Neural progenitor cell (in vitro differentiated cells): ENCODE results near the gene ABCA5. TPM values are rescaled to one million over a fixed set of nuclear protein-coding genes. Genes with fewer than 3 reads are reported as not detected.
"Not testable (repeated sequence)": the region's sequence is repeated elsewhere in the genome, so short reads cannot be mapped to it uniquely, and the experiment has no call there.

ENCODE experiments used
- DNase-seq: peaks from one replicate; pipeline ENCODE4 v3.0.0-alpha.2; 2016; ENCODE audit warnings: low spot score
- H2AFZ ChIP-seq: fragments of 200-600 bp; sonication (generic); replicated peaks from 2 replicates; pipeline ENCODE4 v1.6.1; 2016; ENCODE audit warnings: antibody characterized with exemption
- H3F3A ChIP-seq: fragments of 200-600 bp; sonication (generic); 2 replicates; pipeline ENCODE4 v1.6.1; 2016; ENCODE audit warnings: antibody characterized with exemption, low read depth
- H3K27ac ChIP-seq: fragments of 200-600 bp; sonication (generic); 2 replicates; pipeline ENCODE4 v1.5.1; 2016; ENCODE audit warnings: mild to moderate bottlenecking
- H3K27me3 ChIP-seq: fragments of 200-600 bp; sonication (generic); 2 replicates; pipeline ENCODE4 v1.6.1; 2016; ENCODE audit warnings: mild to moderate bottlenecking, moderate library complexity
- H3K36me3 ChIP-seq: fragments of 200-600 bp; sonication (generic); 2 replicates; pipeline ENCODE4 v1.5.1; 2016
- H3K4me1 ChIP-seq: fragments of 200-600 bp; sonication (generic); 2 replicates; pipeline ENCODE4 v1.6.1; 2016; ENCODE audit warnings: mixed run types
- H3K4me2 ChIP-seq: fragments of 200-600 bp; sonication (generic); 2 replicates; pipeline ENCODE4 v1.6.1; 2016
- H3K4me3 ChIP-seq: fragments of 200-600 bp; sonication (generic); 2 replicates; pipeline ENCODE4 v1.5.1; 2016
- H3K79me2 ChIP-seq: fragments of 200-600 bp; sonication (generic); 2 replicates; pipeline ENCODE4 v1.6.1; 2016; ENCODE audit warnings: low read depth
- H3K9ac ChIP-seq: fragments of 200-600 bp; sonication (generic); 2 replicates; pipeline ENCODE4 v1.6.1; 2016
- H3K9me3 ChIP-seq: fragments of 200-600 bp; sonication (generic); 2 replicates; pipeline ENCODE4 v1.5.1; 2016; ENCODE audit warnings: low read depth
- H4K20me1 ChIP-seq: fragments of 200-600 bp; sonication (generic); 2 replicates; pipeline ENCODE4 v1.6.1; 2016; ENCODE audit warnings: low read depth
- H3K27ac Mint-ChIP-seq: 3 replicates; pipeline ENCODE4 v1.8.0; 2021; ENCODE audit warnings: mixed read lengths
- H3K27me3 Mint-ChIP-seq: 2 replicates; pipeline ENCODE4 v1.8.0; 2022; ENCODE audit warnings: low read depth, mild to moderate bottlenecking, inconsistent platforms, moderate library complexity, mixed read lengths; ENCODE audit not compliant: insufficient read depth
- H3K36me3 Mint-ChIP-seq: 3 replicates; pipeline ENCODE4 v1.8.0; 2021; ENCODE audit warnings: mixed read lengths
- H3K4me1 Mint-ChIP-seq: 3 replicates; pipeline ENCODE4 v1.8.0; 2021; ENCODE audit warnings: mixed read lengths
- H3K4me3 Mint-ChIP-seq: 3 replicates; pipeline ENCODE4 v1.8.0; 2021; ENCODE audit warnings: mild to moderate bottlenecking, moderate library complexity, mixed read lengths
- H3K9me3 Mint-ChIP-seq: 3 replicates; pipeline ENCODE4 v1.8.0; 2020; ENCODE audit warnings: mixed read lengths
- EZH2 ChIP-seq: fragments of 200-600 bp; sonication (generic); IDR thresholded peaks from 2 replicates; pipeline ENCODE4 v1.6.1; 2017; ENCODE audit warnings: antibody characterized with exemption, mild to moderate bottlenecking, moderate library complexity
- EZH2phosphoT487 ChIP-seq: fragments of 200-600 bp; sonication (generic); IDR thresholded peaks from 2 replicates; pipeline ENCODE4 v1.6.1; 2017; ENCODE audit warnings: antibody characterized with exemption
- total RNA-seq: library from RNA; depleted of rRNA; stranded (reverse); fragments of >200 nt; gene quantifications from 2 replicates; pipeline ENCODE4 v1.2.3, GENCODE V29; 2015; ENCODE audit warnings: low replicate concordance
- TF ChIP-seq, protein P1 (sequence below): fragments of 200-600 bp; sonication (generic); IDR thresholded peaks from 2 replicates; pipeline ENCODE4 v1.5.1; 2017; ENCODE audit warnings: antibody characterized with exemption, mild to moderate bottlenecking

Gene ABCA5
- total RNA-seq, 1 donor from 2014 or later: 35.1 TPM

DNA sequence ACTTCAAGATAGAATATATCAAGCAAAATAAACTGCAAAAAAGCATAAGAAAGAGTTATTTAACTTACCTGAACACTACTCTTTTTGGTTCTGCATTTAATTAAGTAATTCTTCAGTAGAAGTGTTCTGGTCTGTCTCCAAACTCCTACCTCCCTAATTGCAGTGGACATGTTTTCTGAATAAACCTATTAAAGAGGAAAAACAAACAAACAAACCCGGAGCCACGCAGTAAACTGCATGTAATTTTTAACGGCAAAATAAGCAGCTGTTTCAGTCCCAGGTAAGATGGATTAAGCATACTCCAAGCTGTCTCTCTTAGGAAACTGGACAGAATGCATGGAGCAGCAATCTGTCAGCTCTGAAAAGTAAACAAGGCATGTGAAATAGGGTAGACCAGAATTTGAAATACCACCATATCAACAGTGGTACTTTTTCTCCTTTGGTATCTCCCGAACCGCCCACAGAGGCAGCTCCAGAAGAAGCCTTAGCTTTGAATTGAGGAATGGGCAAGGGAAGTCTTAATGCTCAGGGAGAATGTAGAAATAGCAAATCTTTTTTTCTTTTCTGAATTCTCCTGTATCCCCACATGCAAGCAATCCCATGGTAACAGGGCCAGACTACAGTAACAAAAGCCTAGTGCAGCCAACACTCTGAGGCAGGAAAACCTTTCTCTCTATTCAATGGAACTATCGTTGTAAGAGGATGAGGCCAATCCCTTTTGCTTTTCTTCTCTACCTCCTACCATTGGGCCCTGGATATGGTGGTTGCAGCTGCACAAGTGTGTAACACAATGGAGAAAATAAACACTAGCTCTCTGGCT, 12.5 kb downstream of the ABCA5 start:
- H3K27ac Mint-ChIP-seq: peak overlapping the region; percentile 96
- TF ChIP-seq EZH2phosphoT487 (no peak), EZH2 (no peak)
- TF ChIP-seq, protein P1, sequence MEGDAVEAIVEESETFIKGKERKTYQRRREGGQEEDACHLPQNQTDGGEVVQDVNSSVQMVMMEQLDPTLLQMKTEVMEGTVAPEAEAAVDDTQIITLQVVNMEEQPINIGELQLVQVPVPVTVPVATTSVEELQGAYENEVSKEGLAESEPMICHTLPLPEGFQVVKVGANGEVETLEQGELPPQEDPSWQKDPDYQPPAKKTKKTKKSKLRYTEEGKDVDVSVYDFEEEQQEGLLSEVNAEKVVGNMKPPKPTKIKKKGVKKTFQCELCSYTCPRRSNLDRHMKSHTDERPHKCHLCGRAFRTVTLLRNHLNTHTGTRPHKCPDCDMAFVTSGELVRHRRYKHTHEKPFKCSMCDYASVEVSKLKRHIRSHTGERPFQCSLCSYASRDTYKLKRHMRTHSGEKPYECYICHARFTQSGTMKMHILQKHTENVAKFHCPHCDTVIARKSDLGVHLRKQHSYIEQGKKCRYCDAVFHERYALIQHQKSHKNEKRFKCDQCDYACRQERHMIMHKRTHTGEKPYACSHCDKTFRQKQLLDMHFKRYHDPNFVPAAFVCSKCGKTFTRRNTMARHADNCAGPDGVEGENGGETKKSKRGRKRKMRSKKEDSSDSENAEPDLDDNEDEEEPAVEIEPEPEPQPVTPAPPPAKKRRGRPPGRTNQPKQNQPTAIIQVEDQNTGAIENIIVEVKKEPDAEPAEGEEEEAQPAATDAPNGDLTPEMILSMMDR: no peak

DNA sequence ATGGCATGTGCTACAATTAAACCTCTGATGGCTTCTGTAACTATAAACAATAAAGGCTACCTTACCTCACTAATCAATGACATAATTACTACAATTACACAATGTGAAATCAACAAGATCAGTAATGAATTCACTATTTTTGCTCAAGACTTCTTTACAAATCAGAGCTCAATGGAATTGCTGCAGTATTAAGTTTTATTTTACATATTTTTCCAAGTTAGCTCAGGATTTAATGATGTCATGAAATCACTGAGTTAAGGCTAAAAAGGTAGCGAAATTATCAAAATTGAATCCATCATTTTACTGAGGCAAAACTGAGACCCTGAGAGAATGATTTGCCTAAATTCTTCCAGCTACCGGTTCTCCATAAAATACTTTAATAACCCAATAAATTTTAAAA, 21.8 kb downstream of the ABCA5 start:
- H3K9me3 Mint-ChIP-seq: no peaks in the 10 kb centered on the region

More for the DNA sequence above, 12.5 kb downstream of the ABCA5 start:
- Mint-ChIP-seq H3K4me1 (peaks cover 20% of the 10 kb centered on the region), H3K9me3 (no peaks in the 10 kb centered on the region), H3K27me3 (peaks cover 4% of the 10 kb centered on the region), H3K4me3 (peak overlapping the region; percentile 11), H3K36me3 (no peaks in the 10 kb centered on the region)
- Histone ChIP-seq H3K27ac (peak overlapping the region; percentile 88), H2AFZ (peak overlapping the region; percentile 74), H3K9ac (no peak overlapping the region), H3K27me3 (no peaks in the 10 kb centered on the region), H3K4me1 (peaks cover 24% of the 10 kb centered on the region), H3K36me3 (no peaks in the 10 kb centered on the region), H3K79me2 (no peaks in the 10 kb centered on the region), H3F3A (peaks cover 19% of the 10 kb centered on the region), H3K9me3 (no peaks in the 10 kb centered on the region), H3K4me3 (peak overlapping the region; percentile 37), H3K4me2 (peak overlapping the region; percentile 82), H4K20me1 (no peaks in the 10 kb centered on the region)
- DNase-seq: peak; percentile 79

DNA sequence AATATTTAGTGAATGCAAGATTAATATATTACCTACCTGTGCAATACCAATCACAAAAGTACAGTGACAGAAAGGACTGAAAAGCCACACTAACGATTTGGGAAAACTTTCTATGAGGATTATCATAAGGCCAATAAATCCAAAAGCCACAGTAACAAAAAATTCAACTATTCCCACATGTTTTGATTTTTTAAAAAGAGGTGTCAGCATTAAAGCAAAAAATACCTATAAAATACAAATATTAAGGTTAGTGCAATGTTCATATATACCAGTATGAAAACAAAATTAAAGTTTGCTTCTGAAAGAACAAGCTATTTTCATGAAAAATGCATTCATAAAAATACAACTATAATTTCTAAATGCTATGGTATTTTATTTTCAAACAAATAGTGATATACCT, 24.3 kb downstream of the ABCA5 start:
- no peak overlapping the region for H3K27ac Mint-ChIP-seq
- Histone ChIP-seq H4K20me1 (no peaks in the 10 kb centered on the region), H3K4me3 (no peak overlapping the region), H3K9me3 (no peaks in the 10 kb centered on the region), H3K79me2 (no peaks in the 10 kb centered on the region), H3K4me1 (no peaks in the 10 kb centered on the region), H3K9ac (no peak overlapping the region), H2AFZ (no peak overlapping the region), H3K27ac (no peak overlapping the region), H3K36me3 (no peaks in the 10 kb centered on the region), H3F3A (no peaks in the 10 kb centered on the region), H3K27me3 (no peaks in the 10 kb centered on the region), H3K4me2 (no peak overlapping the region)
- no peaks in the 10 kb centered on the region for H3K27me3 Mint-ChIP-seq
- H3K36me3 Mint-ChIP-seq: no peaks in the 10 kb centered on the region
- DNase-seq: no peak
- TF ChIP-seq EZH2phosphoT487: no peak
- H3K4me3 Mint-ChIP-seq: no peak overlapping the region
- no peaks in the 10 kb centered on the region for H3K4me1 Mint-ChIP-seq
- H3K9me3 Mint-ChIP-seq: peaks cover 3% of the 10 kb centered on the region

More for the DNA sequence above, 21.8 kb downstream of the ABCA5 start:
- Mint-ChIP-seq H3K27me3 (no peaks in the 10 kb centered on the region), H3K4me1 (no peaks in the 10 kb centered on the region), H3K27ac (no peak overlapping the region), H3K4me3 (no peak overlapping the region), H3K36me3 (no peaks in the 10 kb centered on the region)
- Histone ChIP-seq H3K9me3 (no peaks in the 10 kb centered on the region), H3F3A (no peaks in the 10 kb centered on the region), H3K27me3 (no peaks in the 10 kb centered on the region), H3K9ac (no peak overlapping the region), H3K79me2 (no peaks in the 10 kb centered on the region), H3K36me3 (no peaks in the 10 kb centered on the region), H3K4me3 (no peak overlapping the region), H3K4me2 (no peak overlapping the region), H3K27ac (no peak overlapping the region), H2AFZ (no peak overlapping the region), H3K4me1 (no peaks in the 10 kb centered on the region), H4K20me1 (no peaks in the 10 kb centered on the region)
- TF ChIP-seq EZH2phosphoT487: no peak
- TF ChIP-seq EZH2: no peak
- TF ChIP-seq, protein P1: no peak
- no peak for DNase-seq

DNA sequence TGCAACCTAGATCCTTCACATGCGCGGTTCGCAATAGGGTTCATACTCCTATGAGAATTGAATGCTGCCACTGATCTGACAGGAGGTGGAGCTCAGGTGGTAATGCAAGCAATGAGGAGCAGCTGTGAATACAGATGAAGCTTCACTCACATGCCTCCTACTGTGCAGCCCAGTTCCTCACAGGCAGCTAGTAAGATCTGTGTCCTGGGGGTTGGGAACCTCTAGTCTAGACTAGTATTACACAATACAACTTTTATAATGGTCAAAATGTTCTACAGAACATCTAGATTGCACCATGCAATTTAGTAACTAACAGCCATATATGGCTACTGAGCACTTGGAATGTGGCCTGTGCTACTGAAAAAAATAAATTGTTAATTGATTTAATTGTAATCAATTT, 26.7 kb downstream of the ABCA5 start:
- Mint-ChIP-seq H3K36me3 (no peaks in the 10 kb centered on the region), H3K27ac (no peak overlapping the region), H3K4me1 (no peaks in the 10 kb centered on the region), H3K4me3 (no peak overlapping the region), H3K9me3 (peaks cover 3% of the 10 kb centered on the region), H3K27me3 (no peaks in the 10 kb centered on the region)
- Histone ChIP-seq H3K4me3 (no peak overlapping the region), H3K4me1 (no peaks in the 10 kb centered on the region), H4K20me1 (no peaks in the 10 kb centered on the region), H3K27ac (no peak overlapping the region), H3K27me3 (no peaks in the 10 kb centered on the region), H2AFZ (no peak overlapping the region), H3K4me2 (no peak overlapping the region), H3K79me2 (no peaks in the 10 kb centered on the region), H3F3A (no peaks in the 10 kb centered on the region), H3K9ac (no peak overlapping the region), H3K36me3 (no peaks in the 10 kb centered on the region), H3K9me3 (no peaks in the 10 kb centered on the region)
- no peak for TF ChIP-seq EZH2
- TF ChIP-seq, protein P1: no peak
- no peak for TF ChIP-seq EZH2phosphoT487
- DNase-seq: no peak

DNA sequence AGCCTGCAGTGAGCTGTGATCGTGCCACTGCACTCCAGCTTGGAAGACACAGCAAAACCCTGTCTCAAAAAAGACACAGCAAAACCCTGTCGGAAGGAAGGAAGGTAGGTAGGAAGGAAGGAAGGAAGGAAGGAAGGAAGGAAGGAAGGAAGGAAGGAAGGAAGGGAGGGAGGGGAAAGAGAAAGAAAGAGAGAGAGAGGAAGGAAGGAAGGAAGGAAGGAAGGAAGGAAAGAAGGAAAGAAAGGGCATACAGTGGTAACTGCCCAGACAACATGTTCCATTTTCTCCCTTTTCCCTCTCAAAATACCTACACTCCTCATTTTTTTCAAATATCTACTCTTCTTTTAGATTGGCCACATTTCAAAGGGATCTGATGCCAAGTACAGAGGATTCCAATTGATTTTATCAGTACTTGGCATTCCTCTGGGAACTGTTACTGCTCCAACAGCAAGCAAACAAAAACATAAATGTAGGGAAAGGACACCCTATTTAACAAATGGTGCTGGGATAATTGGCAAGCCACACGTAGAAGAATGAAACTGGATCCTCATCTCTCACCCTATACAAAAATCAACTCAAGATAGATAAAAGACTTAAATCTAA, 28.7 kb downstream of the ABCA5 start:
- not testable (repeated sequence) for H3K79me2 ChIP-seq, DNase-seq, H3K36me3 Mint-ChIP-seq, H3K4me1 Mint-ChIP-seq, H3K27me3 Mint-ChIP-seq, H3K4me2 ChIP-seq, H3K36me3 ChIP-seq, H3K9me3 Mint-ChIP-seq, H3F3A ChIP-seq, H3K27me3 ChIP-seq, H3K4me3 ChIP-seq, H3K4me1 ChIP-seq, H3K27ac ChIP-seq, H3K4me3 Mint-ChIP-seq, H4K20me1 ChIP-seq, H3K27ac Mint-ChIP-seq, H2AFZ ChIP-seq, H3K9me3 ChIP-seq, H3K9ac ChIP-seq
